ENCODE results near the gene MYZAP.

DNA sequence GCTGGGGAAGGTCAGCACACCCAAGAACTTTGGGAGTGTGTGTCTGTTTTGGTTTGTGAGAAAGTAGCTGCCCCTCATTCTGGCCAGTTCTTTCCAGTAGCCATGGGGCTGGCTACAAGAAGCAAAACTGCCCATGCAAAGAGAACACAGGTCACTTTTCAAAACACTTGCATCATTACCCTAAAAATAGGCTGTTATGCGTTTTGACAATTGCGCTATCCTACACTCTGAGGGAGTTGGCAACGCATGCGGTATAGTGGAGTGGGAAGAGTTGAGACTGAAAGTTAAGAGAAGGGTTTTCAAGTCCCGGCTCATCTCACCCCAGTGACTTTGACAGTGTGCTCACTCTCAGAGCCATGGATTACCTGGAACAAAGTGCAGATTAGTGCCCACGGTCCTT lies 41.8 kb upstream of the MYZAP start:
- TF ChIP-seq, protein P1, sequence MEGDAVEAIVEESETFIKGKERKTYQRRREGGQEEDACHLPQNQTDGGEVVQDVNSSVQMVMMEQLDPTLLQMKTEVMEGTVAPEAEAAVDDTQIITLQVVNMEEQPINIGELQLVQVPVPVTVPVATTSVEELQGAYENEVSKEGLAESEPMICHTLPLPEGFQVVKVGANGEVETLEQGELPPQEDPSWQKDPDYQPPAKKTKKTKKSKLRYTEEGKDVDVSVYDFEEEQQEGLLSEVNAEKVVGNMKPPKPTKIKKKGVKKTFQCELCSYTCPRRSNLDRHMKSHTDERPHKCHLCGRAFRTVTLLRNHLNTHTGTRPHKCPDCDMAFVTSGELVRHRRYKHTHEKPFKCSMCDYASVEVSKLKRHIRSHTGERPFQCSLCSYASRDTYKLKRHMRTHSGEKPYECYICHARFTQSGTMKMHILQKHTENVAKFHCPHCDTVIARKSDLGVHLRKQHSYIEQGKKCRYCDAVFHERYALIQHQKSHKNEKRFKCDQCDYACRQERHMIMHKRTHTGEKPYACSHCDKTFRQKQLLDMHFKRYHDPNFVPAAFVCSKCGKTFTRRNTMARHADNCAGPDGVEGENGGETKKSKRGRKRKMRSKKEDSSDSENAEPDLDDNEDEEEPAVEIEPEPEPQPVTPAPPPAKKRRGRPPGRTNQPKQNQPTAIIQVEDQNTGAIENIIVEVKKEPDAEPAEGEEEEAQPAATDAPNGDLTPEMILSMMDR (IDR thresholded peaks at IDR 0.05): no peak
- TF ChIP-seq, protein P2, sequence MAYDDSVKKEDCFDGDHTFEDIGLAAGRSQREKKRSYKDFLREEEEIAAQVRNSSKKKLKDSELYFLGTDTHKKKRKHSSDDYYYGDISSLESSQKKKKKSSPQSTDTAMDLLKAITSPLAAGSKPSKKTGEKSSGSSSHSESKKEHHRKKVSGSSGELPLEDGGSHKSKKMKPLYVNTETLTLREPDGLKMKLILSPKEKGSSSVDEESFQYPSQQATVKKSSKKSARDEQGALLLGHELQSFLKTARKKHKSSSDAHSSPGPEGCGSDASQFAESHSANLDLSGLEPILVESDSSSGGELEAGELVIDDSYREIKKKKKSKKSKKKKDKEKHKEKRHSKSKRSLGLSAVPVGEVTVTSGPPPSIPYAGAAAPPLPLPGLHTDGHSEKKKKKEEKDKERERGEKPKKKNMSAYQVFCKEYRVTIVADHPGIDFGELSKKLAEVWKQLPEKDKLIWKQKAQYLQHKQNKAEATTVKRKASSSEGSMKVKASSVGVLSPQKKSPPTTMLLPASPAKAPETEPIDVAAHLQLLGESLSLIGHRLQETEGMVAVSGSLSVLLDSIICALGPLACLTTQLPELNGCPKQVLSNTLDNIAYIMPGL (CRISPR knock-in tag; IDR thresholded peaks at IDR 0.05; ENCODE audit: borderline replicate concordance): no peak
- TF ChIP-seq RFX5 (IDR thresholded peaks at IDR 0.05) (no peak), POLR2A (IDR thresholded peaks at IDR 0.05; ENCODE audit: low read length) (no peak)
